NCI-H2196 treated with DMSO at 0.1 percent for 48 hours (cell line): Measurements from ENCODE around the gene EPHA2.

Source experiments
- DNase-seq: peaks from one replicate; lab custom pipeline; 2025; ENCODE audit not compliant: unreplicated experiment; lab: John Stamatoyannopoulos, UW

The EPHA2 gene

GRCh38 chr1:16184557-16185303 lies 28.9 kb upstream of the EPHA2 start:
- no peak for DNase-seq

GRCh38 chr1:16183765-16184556 lies 28.1 kb upstream of the EPHA2 start:
- no peak for DNase-seq

- DNase-seq, result no peak
These were observed 27.3 kb upstream of the EPHA2 start for GRCh38 chr1:16183179-16183578.

- DNase-seq, result no peak
These were observed 26.2 kb upstream of the EPHA2 start for GRCh38 chr1:16181887-16182719.

- DNase-seq, result no peak
These were observed 24.5 kb upstream of the EPHA2 start for GRCh38 chr1:16180291-16180824.

GRCh38 chr1:16178596-16179497 lies 23.0 kb upstream of the EPHA2 start:
- DNase-seq, result no peak

GRCh38 chr1:16177306-16177705 lies 21.4 kb upstream of the EPHA2 start:
- DNase-seq, result no peak

GRCh38 chr1:16176653-16177052 lies 20.8 kb upstream of the EPHA2 start:
- DNase-seq, result no peak

GRCh38 chr1:16175610-16176553 lies 20.0 kb upstream of the EPHA2 start:
- peak; percentile 56 for DNase-seq

- DNase-seq, result no peak
These were observed 19.2 kb upstream of the EPHA2 start for GRCh38 chr1:16174886-16175598.

- no peak for DNase-seq
These were observed 18.5 kb upstream of the EPHA2 start for GRCh38 chr1:16174261-16174868.

- DNase-seq, result no peak
These were observed 17.8 kb upstream of the EPHA2 start for GRCh38 chr1:16173447-16174260.

GRCh38 chr1:16172964-16173446 lies 17.1 kb upstream of the EPHA2 start:
- DNase-seq, result no peak

- no peak for DNase-seq
These were observed 16.5 kb upstream of the EPHA2 start for GRCh38 chr1:16172218-16172830.

GRCh38 chr1:16171314-16172151 lies 15.7 kb upstream of the EPHA2 start:
- no peak for DNase-seq

- DNase-seq, result no peak
These were observed 14.4 kb upstream of the EPHA2 start for GRCh38 chr1:16170283-16170673.
